ENCODE results near the gene OLIG2. TPM values are rescaled to one million over a fixed set of nuclear protein-coding genes. Genes with fewer than 3 reads are reported as not detected.

Gene OLIG2
- total RNA-seq, 5 donors from 2014 or later (not counting 1 experiment from before 2014, with no cell fraction given): not detected

GRCh38 chr21:33046455-33046854 lies 20.7 kb downstream of the OLIG2 start:
- Mint-ChIP-seq H3K4me3 (no peak overlapping the region), H3K27me3 (peaks cover 40 to 50% of the 10 kb centered on the region in 2 donors), H3K4me1 (no peaks in the 10 kb centered on the region), H3K36me3 (no peaks in the 10 kb centered on the region), H3K9me3 (no peaks in the 10 kb centered on the region), H3K27ac (no peak overlapping the region)
- H3K27me3 ChIP-seq (replicated peaks in 1 of 2; ENCODE audit: control insufficient read depth in 2 of 2, extremely low read depth in 1 of 2, insufficient read depth in 2 of 2, low read length in 1 of 2): peaks cover 0 to 20% of the 10 kb centered on the region in 2 experiments
- no peaks in the 10 kb centered on the region for H3K4me1 ChIP-seq (ENCODE audit: control insufficient read depth in 1 of 2, extremely low read depth in 1 of 2, insufficient read depth in 2 of 2, low read length in 2 of 2)
- ATAC-seq (replicated peaks in 1 of 4) (no peak), DNase-seq (no peak)
- POLR2A ChIA-PET: no interaction called here
- no peaks in the 10 kb centered on the region for H3K36me3 ChIP-seq (ENCODE audit: control insufficient read depth in 2 of 2, extremely low read depth in 1 of 2, insufficient read depth in 1 of 2, low read length in 1 of 2)
- no peaks in the 10 kb centered on the region for H3K9me3 ChIP-seq
- H3K27ac ChIP-seq (ENCODE audit: low read length): no peak overlapping the region
- H3K4me3 ChIP-seq (ENCODE audit: control insufficient read depth in 1 of 2, extremely low read depth in 1 of 2, low read length in 1 of 2): no peak overlapping the region
- WGBS (ENCODE audit: insufficient coverage): no CpG with 5 or more reads among the region's 8 CpGs
- CTCF ChIA-PET: no interaction called here

DNA sequence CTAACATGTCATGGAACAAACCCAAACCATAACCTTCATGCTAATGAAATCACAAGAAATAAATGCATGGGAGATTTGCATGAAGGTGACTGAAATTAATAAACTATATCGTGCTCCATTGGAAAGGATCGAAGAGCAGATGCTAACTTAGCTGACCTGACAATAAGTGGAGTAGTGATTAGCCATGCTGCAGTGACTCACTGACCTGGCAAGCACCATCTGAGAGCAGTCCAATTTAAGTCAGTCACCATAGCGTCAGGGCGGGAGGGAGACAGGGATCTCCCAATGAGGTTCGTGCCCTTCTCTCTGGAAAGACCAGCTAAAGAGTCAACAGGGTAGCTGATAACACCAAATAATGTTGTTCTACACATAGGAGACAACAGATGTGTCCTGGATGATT lies 21.5 kb downstream of the OLIG2 start:
- H3K27me3 ChIP-seq (replicated peaks in 1 of 2; ENCODE audit: control insufficient read depth in 2 of 2, extremely low read depth in 1 of 2, insufficient read depth in 2 of 2, low read length in 1 of 2): peaks cover 0 to 23% of the 10 kb centered on the region in 2 experiments
- no peak overlapping the region for H3K27ac Mint-ChIP-seq
- H3K9me3 Mint-ChIP-seq: no peaks in the 10 kb centered on the region

GRCh38 chr21:33051925-33052324 lies 26.2 kb downstream of the OLIG2 start:
- H3K9me3 ChIP-seq: no peaks in the 10 kb centered on the region
- Mint-ChIP-seq H3K27me3 (peaks cover 24 to 29% of the 10 kb centered on the region in 2 donors), H3K27ac (no peak overlapping the region), H3K4me1 (no peaks in the 10 kb centered on the region), H3K9me3 (no peaks in the 10 kb centered on the region), H3K36me3 (no peaks in the 10 kb centered on the region), H3K4me3 (no peak overlapping the region)
- no peak overlapping the region for H3K27ac ChIP-seq (ENCODE audit: low read length)
- H3K4me3 ChIP-seq (ENCODE audit: control insufficient read depth in 1 of 2, extremely low read depth in 1 of 2, low read length in 1 of 2): no peak overlapping the region
- H3K4me1 ChIP-seq (ENCODE audit: control insufficient read depth in 1 of 2, extremely low read depth in 1 of 2, insufficient read depth in 2 of 2, low read length in 2 of 2): no peaks in the 10 kb centered on the region
- POLR2A ChIA-PET: no interaction called here
- WGBS (ENCODE audit: insufficient coverage): 96% methylated on average over 11 of the region's 16 CpGs
- no peak for DNase-seq
- H3K36me3 ChIP-seq (ENCODE audit: control insufficient read depth in 2 of 2, extremely low read depth in 1 of 2, insufficient read depth in 1 of 2, low read length in 1 of 2): no peaks in the 10 kb centered on the region
- ATAC-seq (replicated peaks in 1 of 4): no peak
- peaks cover 0 to 18% of the 10 kb centered on the region in 2 experiments for H3K27me3 ChIP-seq (replicated peaks in 1 of 2; ENCODE audit: control insufficient read depth in 2 of 2, extremely low read depth in 1 of 2, insufficient read depth in 2 of 2, low read length in 1 of 2)
- CTCF ChIA-PET: no interaction called here

More for the DNA sequence above, 21.5 kb downstream of the OLIG2 start:
- WGBS (ENCODE audit: insufficient coverage): 100% methylated on average over 3 of the region's 5 CpGs
- Histone ChIP-seq H3K27ac (ENCODE audit: low read length) (no peak overlapping the region), H3K36me3 (ENCODE audit: control insufficient read depth in 2 of 2, extremely low read depth in 1 of 2, insufficient read depth in 1 of 2, low read length in 1 of 2) (no peaks in the 10 kb centered on the region), H3K9me3 (no peaks in the 10 kb centered on the region), H3K4me3 (ENCODE audit: control insufficient read depth in 1 of 2, extremely low read depth in 1 of 2, low read length in 1 of 2) (no peak overlapping the region), H3K4me1 (ENCODE audit: control insufficient read depth in 1 of 2, extremely low read depth in 1 of 2, insufficient read depth in 2 of 2, low read length in 2 of 2) (no peaks in the 10 kb centered on the region)
- H3K4me1 Mint-ChIP-seq: no peaks in the 10 kb centered on the region
- peaks cover 43 to 44% of the 10 kb centered on the region in 2 donors for H3K27me3 Mint-ChIP-seq
- DNase-seq (no peak), ATAC-seq (replicated peaks in 1 of 4) (no peak)
- no peaks in the 10 kb centered on the region for H3K36me3 Mint-ChIP-seq
- ChIA-PET CTCF (no interaction called here), POLR2A (no interaction called here)
- H3K4me3 Mint-ChIP-seq: no peak overlapping the region

GRCh38 chr21:33053951-33054350 lies 28.2 kb downstream of the OLIG2 start:
- no peaks in the 10 kb centered on the region for H3K9me3 ChIP-seq
- H3K4me3 ChIP-seq (ENCODE audit: control insufficient read depth in 1 of 2, extremely low read depth in 1 of 2, low read length in 1 of 2): no peak overlapping the region
- peaks cover 10 to 14% of the 10 kb centered on the region in 2 donors for H3K27me3 Mint-ChIP-seq
- ChIA-PET POLR2A (interaction anchor here in 1 of 2 donors (1.0 kb wide), 1 partner anchor 743 kb away, joined by 3 read pairs; no protein-coding TSS in a partner anchor), CTCF (interaction anchor here in 1 of 2 donors (0.5 kb wide), 1 partner anchor 393 kb away, joined by 3 read pairs; no protein-coding TSS in a partner anchor)
- H3K27me3 ChIP-seq (replicated peaks in 1 of 2; ENCODE audit: control insufficient read depth in 2 of 2, extremely low read depth in 1 of 2, insufficient read depth in 2 of 2, low read length in 1 of 2): peaks cover 0 to 13% of the 10 kb centered on the region in 2 experiments
- peaks cover 0 to under 1% of the 10 kb centered on the region in 2 experiments for H3K4me1 ChIP-seq (ENCODE audit: control insufficient read depth in 1 of 2, extremely low read depth in 1 of 2, insufficient read depth in 2 of 2, low read length in 2 of 2)
- H3K4me1 Mint-ChIP-seq: peaks cover 0 to 2% (median 1%) of the 10 kb centered on the region in 3 donors
- H3K9me3 Mint-ChIP-seq: no peaks in the 10 kb centered on the region
- H3K27ac ChIP-seq (ENCODE audit: low read length): no peak overlapping the region
- DNase-seq (no peak), ATAC-seq (replicated peaks in 1 of 4) (no peak)
- H3K4me3 Mint-ChIP-seq: no peak overlapping the region
- H3K27ac Mint-ChIP-seq: no peak overlapping the region
- H3K36me3 Mint-ChIP-seq: no peaks in the 10 kb centered on the region
- no peaks in the 10 kb centered on the region for H3K36me3 ChIP-seq (ENCODE audit: control insufficient read depth in 2 of 2, extremely low read depth in 1 of 2, insufficient read depth in 1 of 2, low read length in 1 of 2)

DNA sequence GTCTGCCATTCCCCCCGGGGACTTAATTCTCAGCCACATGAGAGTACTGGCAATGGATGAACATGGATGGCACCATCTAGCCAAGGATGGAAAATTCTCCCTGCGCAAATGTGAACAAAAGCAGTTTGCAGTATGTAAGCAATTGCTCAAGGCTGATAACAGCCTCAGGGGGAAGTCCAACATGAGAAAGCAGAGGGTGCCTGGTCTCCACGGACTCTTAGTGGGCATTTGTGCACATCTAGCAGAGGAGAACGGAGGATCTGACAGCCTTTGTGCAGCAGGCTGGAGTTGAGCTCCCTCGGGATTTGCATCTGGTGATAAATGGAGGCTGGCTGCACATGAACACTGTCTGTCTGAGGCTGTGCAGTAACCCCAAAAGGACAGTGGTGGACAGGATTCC lies 30.3 kb downstream of the OLIG2 start:
- peaks cover 4 to 8% (median 8%) of the 10 kb centered on the region in 3 donors for H3K4me1 Mint-ChIP-seq
- no peak overlapping the region for H3K27ac Mint-ChIP-seq
- Histone ChIP-seq H3K9me3 (no peaks in the 10 kb centered on the region), H3K36me3 (ENCODE audit: control insufficient read depth in 2 of 2, extremely low read depth in 1 of 2, insufficient read depth in 1 of 2, low read length in 1 of 2) (no peaks in the 10 kb centered on the region), H3K4me1 (ENCODE audit: control insufficient read depth in 1 of 2, extremely low read depth in 1 of 2, insufficient read depth in 2 of 2, low read length in 2 of 2) (peaks cover 0 to 7% of the 10 kb centered on the region in 2 experiments), H3K4me3 (ENCODE audit: control insufficient read depth in 1 of 2, extremely low read depth in 1 of 2, low read length in 1 of 2) (no peak overlapping the region), H3K27ac (ENCODE audit: low read length) (no peak overlapping the region), H3K27me3 (replicated peaks in 1 of 2; ENCODE audit: control insufficient read depth in 2 of 2, extremely low read depth in 1 of 2, insufficient read depth in 2 of 2, low read length in 1 of 2) (peaks cover 0 to 14% of the 10 kb centered on the region in 2 experiments)
- ATAC-seq (replicated peaks in 1 of 4): no peak
- CTCF ChIA-PET: no interaction called here
- H3K4me3 Mint-ChIP-seq: no peak overlapping the region
- no peaks in the 10 kb centered on the region for H3K36me3 Mint-ChIP-seq
- peaks cover 18% of the 10 kb centered on the region in 2 donors for H3K27me3 Mint-ChIP-seq
- 78% methylated on average over 5 of the region's 5 CpGs for WGBS (ENCODE audit: insufficient coverage)
- no peak for DNase-seq
- no peaks in the 10 kb centered on the region for H3K9me3 Mint-ChIP-seq
- POLR2A ChIA-PET: no interaction called here

GRCh38 chr21:33057385-33057940 lies 31.7 kb downstream of the OLIG2 start:
- Mint-ChIP-seq H3K4me1 (peaks cover 4 to 8% (median 8%) of the 10 kb centered on the region in 3 donors), H3K27me3 (peaks cover 21 to 22% of the 10 kb centered on the region in 2 donors), H3K27ac (no peak overlapping the region), H3K9me3 (no peaks in the 10 kb centered on the region), H3K4me3 (no peak overlapping the region), H3K36me3 (no peaks in the 10 kb centered on the region)
- H3K9me3 ChIP-seq: no peaks in the 10 kb centered on the region
- H3K4me1 ChIP-seq (ENCODE audit: control insufficient read depth in 1 of 2, extremely low read depth in 1 of 2, insufficient read depth in 2 of 2, low read length in 2 of 2): peaks cover 0 to 7% of the 10 kb centered on the region in 2 experiments
- H3K36me3 ChIP-seq (ENCODE audit: control insufficient read depth in 2 of 2, extremely low read depth in 1 of 2, insufficient read depth in 1 of 2, low read length in 1 of 2): no peaks in the 10 kb centered on the region
- CTCF ChIA-PET: no interaction called here
- POLR2A ChIA-PET: no interaction called here
- WGBS (ENCODE audit: insufficient coverage): 84% methylated on average over 10 of the region's 11 CpGs
- no peak for DNase-seq
- no peak overlapping the region for H3K27ac ChIP-seq (ENCODE audit: low read length)
- H3K27me3 ChIP-seq (replicated peaks in 1 of 2; ENCODE audit: control insufficient read depth in 2 of 2, extremely low read depth in 1 of 2, insufficient read depth in 2 of 2, low read length in 1 of 2): peaks cover 0 to 14% of the 10 kb centered on the region in 2 experiments
- ATAC-seq (replicated peaks in 1 of 4): no peak
- no peak overlapping the region for H3K4me3 ChIP-seq (ENCODE audit: control insufficient read depth in 1 of 2, extremely low read depth in 1 of 2, low read length in 1 of 2)
